Stimulated activated CD4-positive, alpha-beta T cell treated with anti-CD3 and anti-CD28 coated beads, Interleukin-12 subunit alpha, Interleukin-12 subunit beta, amount 100 ng/mL, for 48 hours (primary cell): ENCODE measurements around the gene ACTC1.
"Not testable (repeated sequence)": the region's sequence is repeated elsewhere in the genome, so short reads cannot be mapped to it uniquely, and the experiment has no call there.

ENCODE experiments used
- DNase-seq, 3 donors: peaks; one replicate each; pipeline ENCODE4 v3.0.0-alpha.2; 2020; ENCODE audit warnings: low read depth in 2 of 3, low spot score in 1 of 3

ACTC1 gene

DNA sequence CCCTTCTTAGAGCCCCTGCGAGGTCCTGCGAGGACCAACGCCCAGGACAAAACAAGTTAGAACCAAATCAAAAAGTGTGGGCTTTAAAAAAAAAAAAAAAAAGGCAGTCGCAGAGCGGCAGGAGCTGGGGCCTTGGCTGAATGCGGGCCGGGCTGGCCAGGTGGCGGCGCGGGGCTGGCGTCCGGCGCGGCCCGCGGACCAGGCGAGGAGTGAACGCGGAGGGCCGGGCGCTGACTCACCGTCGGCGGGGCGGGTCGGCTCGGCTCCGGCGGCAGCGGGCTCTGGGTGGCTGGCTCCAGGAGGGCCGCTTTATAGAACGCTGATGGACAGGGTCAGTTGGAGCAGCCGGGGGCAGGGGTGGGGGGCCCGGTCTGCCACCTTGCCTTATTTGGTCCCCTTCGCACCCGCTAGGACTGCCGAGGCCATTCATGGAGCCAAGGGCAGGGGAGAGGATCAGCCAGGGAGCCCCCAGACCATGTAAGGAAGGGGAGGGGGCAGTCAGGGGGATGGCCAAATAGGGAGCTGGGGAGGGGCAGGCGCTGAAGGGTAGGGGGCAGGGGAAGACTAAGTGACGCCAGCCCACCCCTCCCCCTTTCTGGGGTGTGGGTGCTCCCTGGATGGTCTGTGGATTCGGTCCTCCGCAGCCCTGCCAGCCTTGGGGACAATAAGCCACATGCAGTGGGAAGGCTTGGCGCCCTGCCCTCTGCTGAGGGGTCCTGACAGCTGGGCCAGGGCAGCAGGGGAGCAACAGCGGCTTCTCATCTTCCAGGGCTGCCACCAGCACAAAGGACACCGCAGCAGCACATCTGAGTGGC, at the start of gene ACTC1:
Gene ACTC1 (minus strand): TSS at position 283 of the 815 bp plus-strand sequence. CDS start 741 bp downstream, outside the sequence.
- no peak for DNase-seq

DNA sequence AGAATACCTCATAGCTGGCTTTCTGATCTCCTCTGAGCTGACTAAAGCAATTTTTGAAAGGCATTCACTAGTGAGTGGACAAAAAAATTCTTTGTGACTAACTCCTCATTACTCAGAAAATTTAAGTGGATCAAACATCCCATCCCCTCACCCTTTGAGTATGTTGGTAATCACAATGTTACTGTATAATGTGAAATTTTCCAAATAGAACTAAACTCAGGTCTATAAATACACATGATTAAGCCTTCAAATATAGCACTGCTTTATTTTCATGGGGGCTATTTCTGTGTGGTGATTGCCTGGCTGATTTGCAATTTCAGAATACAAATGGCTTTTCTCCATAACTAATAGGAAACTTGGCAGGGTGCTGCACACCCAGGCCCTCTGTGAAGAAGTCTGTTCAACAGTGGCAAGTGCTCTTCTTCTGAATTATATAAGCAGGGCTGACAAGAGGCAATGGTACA, 45.9 kb upstream of the ACTC1 start:
- no peak for DNase-seq

DNA sequence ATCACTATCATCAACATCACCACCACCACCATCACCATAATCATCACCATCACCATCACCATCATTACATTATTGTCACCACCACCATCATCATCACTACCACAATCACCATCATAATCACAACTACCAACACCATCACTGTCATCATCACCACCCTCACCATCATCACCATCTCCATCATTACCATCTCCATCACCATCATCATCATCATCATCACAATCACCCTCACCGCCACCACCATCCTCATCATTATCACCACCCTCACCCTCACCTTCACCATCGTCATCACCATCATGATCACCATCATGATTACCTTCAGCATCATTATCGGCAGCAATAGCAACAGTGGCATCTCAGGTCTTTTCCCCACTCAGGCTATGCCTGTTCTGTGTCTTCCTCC, 42.9 kb upstream of the ACTC1 start:
- no peak for DNase-seq

DNA sequence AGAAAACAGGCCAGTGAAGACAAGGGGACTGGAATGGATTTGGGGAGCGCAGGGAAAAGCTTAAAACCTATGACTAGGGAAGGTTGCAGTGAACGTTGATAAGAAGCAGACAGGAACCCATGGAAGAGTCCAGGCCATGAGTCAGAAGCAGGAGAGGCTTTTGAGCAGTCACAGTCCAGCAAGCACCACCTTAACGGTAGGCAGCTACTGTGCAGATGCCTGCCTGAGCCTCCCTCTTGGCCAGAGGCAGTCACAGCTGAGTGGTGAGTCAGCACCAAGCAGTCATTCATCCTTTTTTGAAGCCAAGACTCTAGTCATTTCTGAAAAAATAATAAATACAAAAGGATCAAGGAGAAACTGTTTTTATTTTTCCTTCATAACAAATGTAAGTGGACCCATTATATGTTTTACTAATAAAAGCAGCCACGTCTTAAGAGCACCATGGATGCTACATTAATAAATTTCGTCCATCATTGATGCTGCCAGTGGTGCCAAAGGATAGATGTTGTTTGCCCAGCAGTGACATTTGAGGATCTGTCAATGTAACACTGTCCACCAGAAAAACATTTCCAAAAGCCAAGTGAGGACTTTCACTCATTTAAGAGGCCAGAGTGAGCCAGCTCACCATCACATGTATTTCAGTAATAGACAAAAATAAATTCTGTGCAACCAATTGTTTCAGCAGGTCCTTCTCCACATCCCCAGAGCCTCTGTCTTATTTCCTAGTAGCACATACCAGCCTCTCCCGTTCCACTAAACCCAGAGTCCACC, 42.1 kb upstream of the ACTC1 start:
- no peak for DNase-seq

DNA sequence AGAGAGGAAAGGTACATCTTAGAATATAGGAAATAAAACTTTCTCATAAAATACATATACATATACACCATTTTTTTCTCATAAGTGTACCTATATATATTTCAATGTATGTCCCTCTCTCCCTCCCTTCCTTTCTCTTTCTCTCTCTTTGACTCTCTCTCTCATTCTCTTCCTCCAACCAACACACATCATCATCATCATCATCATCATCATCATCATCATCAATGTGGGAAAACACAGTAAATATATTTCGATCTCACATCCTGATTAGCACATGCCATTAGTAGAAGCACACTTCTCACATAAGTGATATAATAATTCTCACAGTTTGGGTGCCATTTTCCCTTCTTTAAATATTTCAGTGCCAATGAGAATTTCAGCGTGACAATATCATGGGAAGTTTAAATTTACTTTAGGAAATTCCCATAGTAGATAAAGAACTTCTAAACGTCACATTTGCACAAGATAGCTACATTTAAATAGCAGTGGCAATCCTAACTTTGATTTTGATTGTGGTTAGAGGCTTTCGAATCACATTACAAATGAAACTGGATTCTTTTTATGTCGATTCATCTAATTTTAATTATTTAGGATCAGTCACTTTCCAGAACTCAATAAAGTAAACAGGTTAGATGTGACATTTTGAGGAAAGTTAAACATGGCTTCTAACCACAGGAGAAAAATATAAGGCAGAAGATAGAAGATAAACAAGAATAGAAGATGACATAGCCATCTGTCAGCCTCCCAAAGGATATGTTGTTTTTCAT, 33.0 kb upstream of the ACTC1 start:
- no peak for DNase-seq

DNA sequence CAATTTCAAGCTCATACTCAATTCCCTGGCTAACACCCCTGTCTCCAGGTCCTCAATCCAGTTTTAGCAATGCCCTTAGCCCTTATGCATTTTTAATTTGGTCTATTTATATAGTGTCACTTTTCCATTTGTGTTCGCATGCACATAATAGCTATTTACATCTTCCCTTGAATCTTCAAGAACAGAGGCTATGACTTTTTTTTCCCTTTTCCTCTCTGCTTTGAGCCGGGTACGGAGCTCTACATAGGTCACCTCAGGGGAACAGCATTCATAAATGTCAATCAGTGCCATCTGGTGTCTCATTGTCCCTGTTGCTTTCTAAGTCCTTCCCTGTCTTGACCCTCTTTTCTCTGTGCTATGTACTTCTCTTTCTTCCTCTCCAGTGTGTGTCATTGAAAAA, 26.5 kb upstream of the ACTC1 start:
- DNase-seq = no peak

DNA sequence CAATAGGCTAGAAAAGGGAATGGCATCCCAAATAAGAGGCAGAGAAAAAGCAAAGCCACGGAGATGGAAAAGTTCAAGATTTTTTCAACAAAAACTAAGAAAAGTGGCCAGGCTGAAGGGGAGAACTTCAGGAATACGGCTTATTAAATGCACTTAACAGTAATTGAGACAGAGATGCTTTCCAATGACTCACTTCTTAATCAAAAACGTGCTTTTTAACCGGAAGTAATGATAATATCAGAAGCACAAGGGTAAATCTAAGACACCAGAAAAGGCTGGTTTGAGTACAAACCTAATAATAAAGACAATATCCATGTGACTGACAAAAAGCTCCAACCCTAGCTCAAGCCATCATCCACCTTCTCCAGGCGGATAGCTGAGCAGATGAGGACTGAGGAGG, 24.8 kb upstream of the ACTC1 start:
- no peak for DNase-seq

DNA sequence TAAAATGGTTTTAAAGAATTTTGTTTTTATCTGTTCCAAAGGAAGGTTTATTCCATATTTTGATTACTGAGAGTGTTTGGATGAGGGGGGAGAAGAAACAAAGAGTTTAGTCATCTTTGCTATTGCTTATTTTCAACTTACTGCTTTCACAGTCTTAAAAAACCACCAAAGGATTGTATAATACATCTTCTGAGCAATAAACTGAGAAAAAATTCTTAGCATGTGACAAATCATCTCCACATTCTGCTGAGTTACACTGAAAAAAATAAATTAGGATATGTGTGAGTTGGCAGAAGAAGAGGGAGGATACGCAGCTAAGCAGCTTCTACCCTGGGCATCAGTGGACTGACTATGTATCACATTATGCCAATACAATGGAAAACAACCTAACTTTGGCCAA, 23.2 kb upstream of the ACTC1 start:
- DNase-seq = no peak

DNA sequence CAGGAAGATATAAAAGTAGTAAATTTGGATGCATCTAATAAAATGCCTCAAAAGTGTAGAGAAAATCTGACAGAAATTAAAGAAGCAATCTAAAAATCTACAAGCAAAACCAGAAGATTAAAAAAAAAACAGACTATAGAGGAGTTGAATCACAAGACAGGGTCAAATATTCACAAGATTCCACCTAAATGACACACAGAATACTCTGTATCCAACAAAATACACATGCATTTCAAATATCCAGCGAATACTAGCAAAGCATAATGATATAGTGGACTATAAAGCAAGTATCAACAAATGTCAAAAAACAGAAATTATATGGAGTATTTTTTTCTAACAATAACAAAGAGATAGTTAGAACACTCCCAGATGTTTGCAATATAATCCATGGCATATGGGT, 20.5 kb upstream of the ACTC1 start:
- DNase-seq = no peak

DNA sequence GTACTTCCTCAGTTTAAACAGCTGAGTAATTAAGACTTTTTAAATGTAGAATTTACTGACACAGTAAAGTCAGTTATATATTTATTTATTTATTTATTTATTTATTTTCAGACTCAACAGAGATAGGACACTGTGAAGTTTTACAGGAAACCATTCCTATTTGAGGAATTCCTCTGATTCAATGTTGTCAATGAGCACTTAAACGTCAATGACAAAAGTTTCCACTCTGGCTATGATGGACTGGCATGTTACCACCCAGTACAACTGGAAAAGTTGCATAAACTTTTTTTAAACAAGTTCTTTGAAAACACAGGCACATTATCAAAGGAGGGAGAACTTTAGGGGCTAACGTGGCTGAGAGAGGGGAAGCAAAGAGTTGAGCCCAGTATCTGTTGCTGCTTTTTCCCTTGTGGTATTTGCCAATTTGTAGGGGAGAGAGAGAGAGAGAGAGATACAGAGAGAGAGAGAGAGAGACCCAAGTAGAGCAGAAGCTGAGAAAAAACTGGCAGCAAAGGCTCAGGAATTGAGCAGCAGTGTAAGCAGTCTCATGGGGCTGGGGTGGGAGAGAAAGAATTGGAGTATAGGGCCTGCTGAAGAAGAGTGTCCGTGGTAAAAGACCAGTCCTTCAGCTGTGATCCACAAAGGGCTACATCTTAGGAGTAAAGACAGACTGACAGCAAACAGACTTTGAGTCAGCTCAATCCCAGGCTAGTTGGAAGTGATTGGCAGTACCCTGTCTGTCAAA, 18.3 kb upstream of the ACTC1 start:
- DNase-seq = no peak

DNA sequence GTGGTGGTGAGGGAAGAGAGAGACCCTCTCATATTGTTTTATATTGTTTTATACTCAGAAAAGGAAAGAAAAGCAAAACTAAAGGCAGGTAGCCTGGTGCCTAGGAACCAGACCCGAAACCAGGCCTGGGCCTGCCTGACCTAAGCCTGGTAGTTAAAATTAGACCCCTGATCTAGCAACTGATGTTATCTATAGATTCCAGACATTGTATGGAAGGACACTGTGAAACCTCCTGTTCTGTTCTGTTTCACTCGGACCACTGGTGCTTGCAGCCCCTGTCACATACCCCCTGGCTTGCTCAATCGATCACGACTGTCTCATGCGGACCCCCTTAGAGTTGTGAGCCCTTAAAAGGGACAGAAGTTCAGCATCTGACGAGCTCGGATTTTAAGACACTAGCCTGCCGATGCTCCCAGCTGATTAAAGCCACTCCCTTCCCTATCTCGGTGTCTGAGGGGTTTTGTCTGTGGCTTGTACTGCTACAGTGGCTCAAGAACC, 17.6 kb upstream of the ACTC1 start:
- not testable (repeated sequence) for DNase-seq

DNA sequence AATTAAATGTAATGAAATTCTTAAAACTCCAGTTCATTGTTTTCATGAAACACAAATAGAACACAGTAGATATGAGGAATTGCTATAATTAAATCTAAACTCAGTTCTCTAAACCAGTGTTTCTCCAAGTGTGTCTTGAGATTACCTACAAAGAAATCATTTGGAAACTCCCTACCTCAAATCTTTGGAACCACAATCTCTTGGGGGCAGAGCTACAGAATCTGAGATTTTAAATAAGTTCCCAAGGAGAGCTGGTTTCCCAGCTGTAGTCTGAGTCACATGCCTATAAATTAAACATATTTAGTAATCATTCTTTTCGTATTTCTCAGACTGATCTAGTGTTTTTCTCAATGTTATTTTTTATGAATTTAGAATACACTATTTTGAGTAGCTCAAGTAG, 17.0 kb upstream of the ACTC1 start:
- DNase-seq = no peak

DNA sequence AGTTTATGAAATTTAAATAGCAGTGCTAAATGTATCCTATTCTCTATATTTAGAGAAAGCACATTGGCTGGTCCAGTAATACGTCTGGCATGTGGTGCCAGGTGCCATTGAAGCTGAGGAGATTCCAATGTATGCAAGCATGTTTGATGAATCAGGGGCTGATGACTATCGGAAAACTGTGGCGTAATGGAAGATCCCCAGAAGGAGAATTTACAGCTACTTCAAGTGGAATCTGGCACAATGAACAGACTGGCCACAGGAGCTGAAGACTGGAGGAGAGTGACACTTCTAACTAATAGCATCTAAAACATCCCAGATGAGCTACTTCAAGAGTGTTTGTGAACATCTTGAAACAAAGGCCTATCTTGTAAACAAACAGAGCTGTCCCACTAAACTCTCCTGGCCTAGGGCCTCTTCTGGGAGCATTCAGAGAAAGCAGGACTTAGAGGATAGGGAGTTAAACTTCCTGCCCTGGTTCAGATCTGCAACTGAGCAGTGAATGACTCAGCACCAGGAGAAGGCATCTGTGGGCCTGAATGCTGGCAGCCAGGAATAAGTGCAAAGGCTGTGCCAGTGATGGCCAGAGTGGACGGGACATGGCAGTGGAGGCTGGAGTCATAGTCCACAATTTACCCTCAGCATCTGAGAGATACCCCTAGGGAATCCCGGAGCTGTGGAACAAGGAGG, 15.2 kb upstream of the ACTC1 start:
- DNase-seq = no peak

DNA sequence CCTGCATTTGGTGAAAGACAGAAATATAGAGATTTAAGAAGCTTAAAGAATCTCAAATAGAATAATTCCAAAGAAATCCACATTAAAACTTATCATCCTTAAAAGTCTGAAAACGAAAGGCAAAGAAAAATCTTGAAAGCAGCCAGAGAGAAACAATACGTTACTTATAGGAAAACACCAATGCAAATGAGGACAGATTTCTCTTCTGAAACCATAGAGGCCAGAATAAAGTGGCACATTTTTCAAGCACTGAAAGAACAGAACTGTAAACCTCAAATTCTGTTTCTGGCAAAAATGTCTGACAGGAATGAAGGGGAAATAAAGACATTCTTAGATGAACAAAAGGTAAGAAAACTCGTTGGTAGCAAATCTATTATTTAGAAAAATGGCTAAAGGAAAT, 13.8 kb upstream of the ACTC1 start:
- DNase-seq = no peak

DNA sequence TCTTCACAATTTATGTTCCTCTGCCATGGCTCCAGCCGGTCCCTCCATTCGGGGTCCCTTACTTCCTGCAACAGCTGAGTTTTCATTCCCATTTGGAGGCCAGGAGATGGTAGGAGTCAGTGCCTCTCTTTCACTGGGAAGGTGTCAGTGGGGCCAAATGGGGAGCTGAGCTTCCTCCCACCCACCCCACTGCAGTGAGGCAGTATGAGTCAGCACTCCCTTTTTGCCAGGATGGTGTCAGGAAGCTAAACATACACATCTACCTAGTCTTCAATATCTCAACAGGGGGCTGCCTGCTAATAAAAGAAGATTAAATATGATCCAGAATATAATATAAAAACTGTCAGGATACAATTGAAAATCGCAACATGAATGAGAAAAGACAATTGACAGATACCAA, 12.7 kb upstream of the ACTC1 start:
- no peak for DNase-seq

DNA sequence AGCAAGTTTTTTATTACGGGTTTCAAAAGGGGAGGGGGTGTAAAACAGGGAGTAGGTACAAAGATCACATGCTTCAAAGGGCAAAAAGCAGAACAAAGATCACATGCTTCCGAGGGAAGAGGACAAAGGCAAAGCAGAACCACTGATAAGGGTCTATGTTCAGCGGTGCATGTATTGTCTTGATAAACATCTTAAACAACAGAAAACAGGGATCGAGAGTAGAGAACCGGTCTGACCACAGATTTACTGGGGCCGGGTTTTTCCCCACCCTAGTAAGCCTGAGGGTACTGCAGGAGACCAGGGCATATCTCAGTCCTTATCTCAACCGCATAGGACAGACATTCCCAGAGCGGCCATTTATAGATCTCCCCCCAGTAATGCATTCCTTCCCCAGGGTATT, 11.9 kb upstream of the ACTC1 start:
- DNase-seq = not testable (repeated sequence)

DNA sequence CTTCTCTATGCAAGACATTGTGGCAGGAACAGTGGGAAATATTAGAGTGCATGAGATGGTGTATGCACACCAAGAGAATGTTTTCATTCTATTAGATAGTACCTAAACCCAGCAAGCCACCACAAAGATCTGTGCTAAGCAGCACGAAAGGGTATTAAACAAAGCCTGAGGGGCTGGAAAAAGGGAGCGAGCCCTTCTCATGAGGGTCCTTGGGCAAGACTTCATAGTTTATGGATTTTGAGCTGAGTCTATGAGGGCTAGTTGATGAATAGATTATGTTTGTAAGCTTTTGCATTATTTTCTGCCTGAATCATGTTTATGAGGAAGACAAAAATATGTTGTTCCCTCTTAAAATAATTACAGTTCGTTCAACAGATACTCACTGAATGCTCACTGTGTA, 9.4 kb upstream of the ACTC1 start:
- no peak for DNase-seq

DNA sequence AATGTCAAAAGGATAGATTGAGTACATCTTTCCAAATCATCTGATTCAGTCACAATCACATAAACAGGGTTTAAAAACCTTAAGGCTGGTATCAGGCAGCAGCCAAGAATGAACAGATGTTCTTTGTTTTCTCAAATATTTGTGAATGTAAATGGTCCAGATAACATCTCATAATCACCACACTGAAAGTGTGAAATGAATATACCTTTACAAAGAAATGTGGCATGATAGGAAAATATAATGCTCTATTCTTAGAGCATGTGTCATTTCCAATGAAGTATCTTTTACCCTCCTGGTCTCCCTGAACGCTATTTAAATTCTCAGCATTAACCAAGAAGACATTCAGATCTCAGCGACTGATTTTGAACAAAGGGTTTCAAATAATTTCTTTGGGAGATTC, 8.8 kb upstream of the ACTC1 start:
- DNase-seq = no peak

DNA sequence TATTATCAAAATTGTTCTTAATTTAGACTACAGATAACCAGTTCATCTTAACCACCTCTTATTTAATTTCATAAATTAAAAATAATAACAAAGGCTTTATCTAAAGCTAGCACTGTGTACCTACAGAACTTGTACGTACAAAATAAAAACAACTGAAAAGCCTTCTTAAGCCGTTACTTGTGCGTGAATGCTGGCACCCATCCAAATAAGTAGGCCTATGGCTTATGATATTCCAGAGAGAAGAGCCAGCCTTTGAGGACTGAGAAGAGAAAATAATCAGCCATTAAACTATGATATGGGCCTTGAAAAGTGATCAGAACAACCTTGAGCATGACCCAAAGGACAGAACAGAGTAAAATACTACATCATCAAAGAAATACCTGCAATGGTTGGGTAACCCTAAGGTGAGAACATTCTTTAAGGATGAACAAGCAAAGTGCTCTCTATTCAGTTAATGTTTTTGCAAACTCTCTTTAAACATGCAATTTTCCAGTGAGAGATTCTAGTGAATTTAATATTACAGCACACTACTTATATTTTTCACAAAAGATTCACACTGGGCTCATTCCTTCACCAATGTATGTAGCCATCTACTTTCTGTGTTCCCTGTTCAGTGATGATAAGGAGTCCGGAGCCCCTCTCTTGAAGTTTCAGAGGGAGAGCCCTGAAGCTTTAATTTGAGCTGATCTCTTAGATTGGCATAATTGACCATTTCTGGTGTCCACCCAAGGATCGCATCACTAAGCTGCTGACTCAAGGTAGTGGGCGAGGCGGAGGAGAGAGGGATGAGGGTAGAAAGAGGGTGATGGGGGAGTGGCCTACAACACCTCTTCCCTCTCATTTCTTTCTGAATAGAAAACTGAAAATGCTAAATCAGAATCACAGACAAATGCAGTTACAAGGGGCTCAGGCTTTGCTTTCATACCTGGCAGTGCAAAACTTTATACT, 7.7 kb upstream of the ACTC1 start:
- no peak for DNase-seq
